GM12878 (cell line): ENCODE measurements around the gene SESN1.
"Not testable (repeated sequence)": the region's sequence is repeated elsewhere in the genome, so short reads cannot be mapped to it uniquely, and the experiment has no call there.

ENCODE experiments used
- CHD2 ChIP-seq: IDR thresholded peaks from 2 replicates; pipeline ENCODE4 v1.6.1; 2011; ENCODE audit warnings: low read depth, low read length, improper control_type of control experiment, borderline replicate concordance
- EGR1 ChIP-seq, 2 experiments: IDR thresholded peaks; 1 replicate in 1 of 2; 2 replicates in 1 of 2; pipeline ENCODE4 v1.6.1; 2011 to 2012; ENCODE audit warnings: low read depth in 2 of 2, low read length in 2 of 2, borderline replicate concordance in 1 of 2, mild to moderate bottlenecking in 1 of 2, moderate library complexity in 1 of 2
- JUNB ChIP-seq: IDR thresholded peaks from 2 replicates; pipeline ENCODE4 v1.6.1; 2016; ENCODE audit warnings: antibody characterized with exemption, mild to moderate bottlenecking
- POLR2A ChIP-seq: IDR thresholded peaks from 2 replicates; pipeline ENCODE4 v1.6.1; 2011; ENCODE audit warnings: low read depth, mild to moderate bottlenecking, low read length
- RBBP5 ChIP-seq: fragments of 200-600 bp; sonication (generic); conservative IDR thresholded peaks from 2 replicates; pipeline ENCODE4 v1.6.1; 2016
- TARDBP ChIP-seq: IDR thresholded peaks from 2 replicates; pipeline ENCODE4 v1.6.1; 2016; ENCODE audit warnings: borderline replicate concordance
- TF ChIP-seq, protein P1 (sequence below): fragments of 450-650 bp; IDR thresholded peaks from 2 replicates; pipeline ENCODE4 v1.6.1; 2016; ENCODE audit warnings: mild to moderate bottlenecking, moderate library complexity, borderline replicate concordance
- TF ChIP-seq, protein P2 (sequence below): IDR thresholded peaks from 2 replicates; pipeline ENCODE4 v1.6.1; 2011; ENCODE audit warnings: low read depth, low read length, improper control_type of control experiment, borderline replicate concordance
- TF ChIP-seq, protein P3 (sequence below), 3 experiments: IDR thresholded peaks in 2 of 3; conservative IDR thresholded peaks in 1 of 3; 2 replicates each; pipeline ENCODE4 v1.5.1; 2011; ENCODE audit warnings: low read depth in 3 of 3, low read length in 3 of 3, mild to moderate bottlenecking in 3 of 3, control low read depth in 2 of 3, moderate library complexity in 2 of 3, inconsistent platforms in 1 of 3, mixed read lengths in 1 of 3; ENCODE audit not compliant: control insufficient read depth in 2 of 3, insufficient read depth in 1 of 3; ENCODE audit errors: extremely low read depth in 1 of 3
- TF ChIP-seq, protein P4 (sequence below): IDR thresholded peaks from 2 replicates; pipeline ENCODE4 v1.6.1; 2012; ENCODE audit warnings: low read length, inconsistent platforms

DNA sequence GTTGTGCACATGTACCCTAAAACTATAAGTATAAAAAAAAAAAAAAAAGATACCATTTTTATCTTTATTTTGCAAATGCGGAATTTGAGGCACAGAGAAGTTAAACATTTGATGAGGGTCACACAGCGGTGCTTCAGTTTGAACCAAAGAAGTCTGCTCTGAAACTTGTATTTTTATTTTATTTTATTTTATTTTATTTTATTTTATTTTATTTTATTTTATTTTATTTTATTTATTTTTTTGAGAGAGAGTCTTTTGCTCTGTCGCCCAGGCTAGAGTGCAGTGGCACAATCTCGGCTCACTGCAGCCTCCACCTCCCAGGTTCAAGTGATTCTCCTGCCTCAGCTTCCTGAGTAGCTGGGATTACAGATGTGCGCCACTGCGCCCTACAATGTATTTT lies 41.9 kb upstream of the SESN1 start:
- not testable (repeated sequence) for TF ChIP-seq CHD2; JUNB; RBBP5; EGR1 (IDR thresholded peaks at IDR 0.05; ENCODE audit: borderline replicate concordance in 1 of 2, low read depth in 2 of 2, low read length in 2 of 2); POLR2A; TARDBP
- TF ChIP-seq, protein P1, sequence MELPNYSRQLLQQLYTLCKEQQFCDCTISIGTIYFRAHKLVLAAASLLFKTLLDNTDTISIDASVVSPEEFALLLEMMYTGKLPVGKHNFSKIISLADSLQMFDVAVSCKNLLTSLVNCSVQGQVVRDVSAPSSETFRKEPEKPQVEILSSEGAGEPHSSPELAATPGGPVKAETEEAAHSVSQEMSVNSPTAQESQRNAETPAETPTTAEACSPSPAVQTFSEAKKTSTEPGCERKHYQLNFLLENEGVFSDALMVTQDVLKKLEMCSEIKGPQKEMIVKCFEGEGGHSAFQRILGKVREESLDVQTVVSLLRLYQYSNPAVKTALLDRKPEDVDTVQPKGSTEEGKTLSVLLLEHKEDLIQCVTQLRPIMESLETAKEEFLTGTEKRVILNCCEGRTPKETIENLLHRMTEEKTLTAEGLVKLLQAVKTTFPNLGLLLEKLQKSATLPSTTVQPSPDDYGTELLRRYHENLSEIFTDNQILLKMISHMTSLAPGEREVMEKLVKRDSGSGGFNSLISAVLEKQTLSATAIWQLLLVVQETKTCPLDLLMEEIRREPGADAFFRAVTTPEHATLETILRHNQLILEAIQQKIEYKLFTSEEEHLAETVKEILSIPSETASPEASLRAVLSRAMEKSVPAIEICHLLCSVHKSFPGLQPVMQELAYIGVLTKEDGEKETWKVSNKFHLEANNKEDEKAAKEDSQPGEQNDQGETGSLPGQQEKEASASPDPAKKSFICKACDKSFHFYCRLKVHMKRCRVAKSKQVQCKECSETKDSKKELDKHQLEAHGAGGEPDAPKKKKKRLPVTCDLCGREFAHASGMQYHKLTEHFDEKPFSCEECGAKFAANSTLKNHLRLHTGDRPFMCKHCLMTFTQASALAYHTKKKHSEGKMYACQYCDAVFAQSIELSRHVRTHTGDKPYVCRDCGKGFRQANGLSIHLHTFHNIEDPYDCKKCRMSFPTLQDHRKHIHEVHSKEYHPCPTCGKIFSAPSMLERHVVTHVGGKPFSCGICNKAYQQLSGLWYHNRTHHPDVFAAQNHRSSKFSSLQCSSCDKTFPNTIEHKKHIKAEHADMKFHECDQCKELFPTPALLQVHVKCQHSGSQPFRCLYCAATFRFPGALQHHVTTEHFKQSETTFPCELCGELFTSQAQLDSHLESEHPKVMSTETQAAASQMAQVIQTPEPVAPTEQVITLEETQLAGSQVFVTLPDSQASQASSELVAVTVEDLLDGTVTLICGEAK = not testable (repeated sequence)
- TF ChIP-seq, protein P2, sequence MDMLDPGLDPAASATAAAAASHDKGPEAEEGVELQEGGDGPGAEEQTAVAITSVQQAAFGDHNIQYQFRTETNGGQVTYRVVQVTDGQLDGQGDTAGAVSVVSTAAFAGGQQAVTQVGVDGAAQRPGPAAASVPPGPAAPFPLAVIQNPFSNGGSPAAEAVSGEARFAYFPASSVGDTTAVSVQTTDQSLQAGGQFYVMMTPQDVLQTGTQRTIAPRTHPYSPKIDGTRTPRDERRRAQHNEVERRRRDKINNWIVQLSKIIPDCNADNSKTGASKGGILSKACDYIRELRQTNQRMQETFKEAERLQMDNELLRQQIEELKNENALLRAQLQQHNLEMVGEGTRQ = not testable (repeated sequence)
- TF ChIP-seq, protein P3, sequence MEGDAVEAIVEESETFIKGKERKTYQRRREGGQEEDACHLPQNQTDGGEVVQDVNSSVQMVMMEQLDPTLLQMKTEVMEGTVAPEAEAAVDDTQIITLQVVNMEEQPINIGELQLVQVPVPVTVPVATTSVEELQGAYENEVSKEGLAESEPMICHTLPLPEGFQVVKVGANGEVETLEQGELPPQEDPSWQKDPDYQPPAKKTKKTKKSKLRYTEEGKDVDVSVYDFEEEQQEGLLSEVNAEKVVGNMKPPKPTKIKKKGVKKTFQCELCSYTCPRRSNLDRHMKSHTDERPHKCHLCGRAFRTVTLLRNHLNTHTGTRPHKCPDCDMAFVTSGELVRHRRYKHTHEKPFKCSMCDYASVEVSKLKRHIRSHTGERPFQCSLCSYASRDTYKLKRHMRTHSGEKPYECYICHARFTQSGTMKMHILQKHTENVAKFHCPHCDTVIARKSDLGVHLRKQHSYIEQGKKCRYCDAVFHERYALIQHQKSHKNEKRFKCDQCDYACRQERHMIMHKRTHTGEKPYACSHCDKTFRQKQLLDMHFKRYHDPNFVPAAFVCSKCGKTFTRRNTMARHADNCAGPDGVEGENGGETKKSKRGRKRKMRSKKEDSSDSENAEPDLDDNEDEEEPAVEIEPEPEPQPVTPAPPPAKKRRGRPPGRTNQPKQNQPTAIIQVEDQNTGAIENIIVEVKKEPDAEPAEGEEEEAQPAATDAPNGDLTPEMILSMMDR (IDR thresholded peaks at IDR 0.05 in 2 of 3, conservative IDR thresholded peaks at IDR 0.05 in 1 of 3; ENCODE audit: control insufficient read depth in 2 of 3, extremely low read depth in 1 of 3, insufficient read depth in 1 of 3, low read depth in 3 of 3, low read length in 3 of 3) = not testable (repeated sequence)
- TF ChIP-seq, protein P4, sequence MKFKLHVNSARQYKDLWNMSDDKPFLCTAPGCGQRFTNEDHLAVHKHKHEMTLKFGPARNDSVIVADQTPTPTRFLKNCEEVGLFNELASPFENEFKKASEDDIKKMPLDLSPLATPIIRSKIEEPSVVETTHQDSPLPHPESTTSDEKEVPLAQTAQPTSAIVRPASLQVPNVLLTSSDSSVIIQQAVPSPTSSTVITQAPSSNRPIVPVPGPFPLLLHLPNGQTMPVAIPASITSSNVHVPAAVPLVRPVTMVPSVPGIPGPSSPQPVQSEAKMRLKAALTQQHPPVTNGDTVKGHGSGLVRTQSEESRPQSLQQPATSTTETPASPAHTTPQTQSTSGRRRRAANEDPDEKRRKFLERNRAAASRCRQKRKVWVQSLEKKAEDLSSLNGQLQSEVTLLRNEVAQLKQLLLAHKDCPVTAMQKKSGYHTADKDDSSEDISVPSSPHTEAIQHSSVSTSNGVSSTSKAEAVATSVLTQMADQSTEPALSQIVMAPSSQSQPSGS = not testable (repeated sequence)
